ENCODE measurements around the gene NRBP1. TPM values are rescaled to one million over a fixed set of nuclear protein-coding genes. Genes with fewer than 3 reads are reported as not detected.

The NRBP1 gene
- 67.3 and 72.5 TPM in 2 replicates for total RNA-seq (2014; rRNA removed; shearing (Covaris generic))

GRCh38 chr2:27428213-27428977 lies at the start of gene NRBP1:
TSS of gene NRBP1 (plus strand) at chr2:27428631. CDS start at chr2:27433274, 4,643 bp downstream.

GRCh38 chr2:27380626-27381545 lies 47.5 kb upstream of the NRBP1 start, which contains the start of gene ZNF513:
TSS of gene ZNF513 (minus strand) at chr2:27380734. CDS start at chr2:27380526, 208 bp downstream.

GRCh38 chr2:27409321-27410073 lies 18.9 kb upstream of the NRBP1 start, which contains the start of gene PPM1G:
TSS of gene PPM1G (minus strand) at chr2:27409591. CDS start at chr2:27409422, 169 bp downstream.

GRCh38 chr2:27441958-27442919 lies 13.8 kb downstream of the NRBP1 start, which contains the start of gene KRTCAP3:
TSS of gene KRTCAP3 (plus strand) at chr2:27442381. CDS start at chr2:27442413, 32 bp downstream.

GRCh38 chr2:27489498-27490397 lies 61.3 kb downstream of the NRBP1 start, which contains the start of gene IFT172:
TSS of gene IFT172 (minus strand) at chr2:27489743. CDS start at chr2:27489653, 90 bp downstream.

Small RNA genes within 50 kb of the gene (small RNA-seq; reads per million reads assigned to genes)
- gene RNU6-986P: not detected

Other genes starting within 250 kb of the NRBP1 start
- 107 and 130 TPM in 2 replicates for gene ATRAID, start 216.6 kb upstream of the NRBP1 start, total RNA-seq (2014; rRNA removed; shearing (Covaris generic))
- 44.8 and 48.4 TPM in 2 replicates for gene SLC5A6, start 216.4 kb upstream of the NRBP1 start, total RNA-seq (2014; rRNA removed; shearing (Covaris generic))
- 57.4 and 66.2 TPM in 2 replicates for gene CAD, start 211.3 kb upstream of the NRBP1 start, total RNA-seq (2014; rRNA removed; shearing (Covaris generic))
- 0.66 and 1.2 TPM in 2 replicates for gene SLC30A3, start 165.6 kb upstream of the NRBP1 start, total RNA-seq (2014; rRNA removed; shearing (Covaris generic))
- gene DNAJC5G, start 153.2 kb upstream of the NRBP1 start, total RNA-seq (2014; rRNA removed; shearing (Covaris generic)): not detected in 2 replicates
- gene TRIM54, start 146.2 kb upstream of the NRBP1 start, total RNA-seq (2014; rRNA removed; shearing (Covaris generic)): 0.05 TPM in 1 of 2 replicates, not detected in the other
- 6.6 and 9.2 TPM in 2 replicates for gene UCN, start 120.2 kb upstream of the NRBP1 start, total RNA-seq (2014; rRNA removed; shearing (Covaris generic))
- 89.7 and 100 TPM in 2 replicates for gene MPV17, start 105.5 kb upstream of the NRBP1 start, total RNA-seq (2014; rRNA removed; shearing (Covaris generic))
- 55.7 and 61.9 TPM in 2 replicates for gene GTF3C2, start 71.9 kb upstream of the NRBP1 start, total RNA-seq (2014; rRNA removed; shearing (Covaris generic))
- 33.2 and 38.4 TPM in 2 replicates for gene EIF2B4, start 58.3 kb upstream of the NRBP1 start, total RNA-seq (2014; rRNA removed; shearing (Covaris generic))
- gene SNX17, start 58.0 kb upstream of the NRBP1 start, total RNA-seq (2014; rRNA removed; shearing (Covaris generic)): 119 and 144 TPM in 2 replicates
- 22.8 and 24.3 TPM in 2 replicates for gene ZNF513, start 47.9 kb upstream of the NRBP1 start, total RNA-seq (2014; rRNA removed; shearing (Covaris generic))
- gene PPM1G, start 19.0 kb upstream of the NRBP1 start, total RNA-seq (2014; rRNA removed; shearing (Covaris generic)): 165 and 169 TPM in 2 replicates
- gene KRTCAP3, start 13.8 kb downstream of the NRBP1 start, total RNA-seq (2014; rRNA removed; shearing (Covaris generic)): 0.60 TPM in 1 of 2 replicates, not detected in the other
- gene IFT172, start 61.1 kb downstream of the NRBP1 start, total RNA-seq (2014; rRNA removed; shearing (Covaris generic)): 26.5 and 29.8 TPM in 2 replicates
- 3.2 and 3.8 TPM in 2 replicates for gene FNDC4, start 66.6 kb downstream of the NRBP1 start, total RNA-seq (2014; rRNA removed; shearing (Covaris generic))
- not detected in 2 replicates for gene GCKR, start 68.2 kb downstream of the NRBP1 start, total RNA-seq (2014; rRNA removed; shearing (Covaris generic))
- 11.7 and 16.8 TPM in 2 replicates for gene ZNF512, start 154.4 kb downstream of the NRBP1 start, total RNA-seq (2014; rRNA removed; shearing (Covaris generic))
- 1.8 and 3.5 TPM in 2 replicates for gene CCDC121, start 200.4 kb downstream of the NRBP1 start, total RNA-seq (2014; rRNA removed; shearing (Covaris generic))
- gene GPN1, start 200.4 kb downstream of the NRBP1 start, total RNA-seq (2014; rRNA removed; shearing (Covaris generic)): 28.0 and 28.1 TPM in 2 replicates
- gene SUPT7L, start 235.0 kb downstream of the NRBP1 start, total RNA-seq (2014; rRNA removed; shearing (Covaris generic)): 20.2 and 21.6 TPM in 2 replicates
- gene SLC4A1AP, start 235.3 kb downstream of the NRBP1 start, total RNA-seq (2014; rRNA removed; shearing (Covaris generic)): 33.5 and 36.7 TPM in 2 replicates